IMR-90 (cell line): ENCODE results near the gene PPM1J. TPM values are rescaled to one million over a fixed set of nuclear protein-coding genes. Genes with fewer than 3 reads are reported as not detected.
A peak's percentile ranks its signal among the peaks of the same experiment; 100 is the strongest.

ENCODE experiments used
- ATAC-seq: fragments of 200-7000 bp; cut with Tn5 transposase; 2 replicates; pipeline ENCODE4 v1.9.1; 2020; ENCODE audit warnings: low read depth, mild to moderate bottlenecking, moderate library complexity
- BruUV-seq: library from RNA; stranded (reverse); fragments of 400-500 nt; replicated peaks from 2 replicates; lab custom pipeline; 2021; lab: Mats Ljungman, UMichigan
- CTCF ChIA-PET: fragments of 300-600 bp; formaldehyde crosslinking; extraction: SDS; loops from one replicate; lab custom pipeline; 2021; ENCODE audit warnings: antibody characterized with exemption; lab: Yijun Ruan, JAX
- POLR2A ChIA-PET: fragments of 300-600 bp; sonication (Branson Sonifier 250); formaldehyde crosslinking; loops from one replicate; lab custom pipeline; 2022; ENCODE audit warnings: antibody characterized with exemption; ENCODE audit not compliant: unreplicated experiment; lab: Charles Lee
- DNase-seq: peaks from one replicate; pipeline ENCODE4 v3.0.0; 2013
- H2AFZ ChIP-seq: replicated peaks from 2 replicates; pipeline ENCODE3; 2013; ENCODE audit warnings: low read length, mild to moderate bottlenecking; ENCODE audit not compliant: poor library complexity
- H2AK5ac ChIP-seq: 2 replicates; pipeline ENCODE4 v1.6.1; 2013; ENCODE audit warnings: low read depth, low read length, inconsistent platforms
- H2AK9ac ChIP-seq: replicated peaks from 2 replicates; pipeline ENCODE3; 2013; ENCODE audit warnings: mild to moderate bottlenecking, low read depth, low read length, moderate library complexity; ENCODE audit not compliant: poor library complexity
- H2BK120ac ChIP-seq: 2 replicates; pipeline ENCODE4 v1.6.1; 2013; ENCODE audit warnings: low read depth, low read length, inconsistent platforms
- H2BK15ac ChIP-seq: 3 replicates; pipeline ENCODE4 v1.6.1; 2013; ENCODE audit warnings: low read depth, low read length, inconsistent platforms
- H2BK20ac ChIP-seq: 2 replicates; pipeline ENCODE4 v1.6.1; 2013; ENCODE audit warnings: low read depth, mild to moderate bottlenecking, inconsistent platforms, low read length, moderate library complexity
- H2BK5ac ChIP-seq: 2 replicates; pipeline ENCODE4 v1.6.1; 2013; ENCODE audit warnings: mild to moderate bottlenecking, low read depth, low read length, inconsistent platforms; ENCODE audit not compliant: poor library complexity, severe bottlenecking
- H3K14ac ChIP-seq: replicated peaks from 2 replicates; pipeline ENCODE4 v1.6.1; 2013; ENCODE audit warnings: low read depth, low read length, inconsistent platforms
- H3K18ac ChIP-seq: 2 replicates; pipeline ENCODE4 v1.6.1; 2013; ENCODE audit warnings: low read depth, low read length, control low read depth
- H3K23ac ChIP-seq: 2 replicates; pipeline ENCODE4 v1.6.1; 2013; ENCODE audit warnings: low read depth, low read length, inconsistent platforms
- H3K27ac ChIP-seq: 2 replicates; pipeline ENCODE4 v1.5.1; 2013; ENCODE audit warnings: mild to moderate bottlenecking, control low read depth, low read length; ENCODE audit not compliant: insufficient read depth
- H3K27me3 ChIP-seq: 2 replicates; pipeline ENCODE4 v1.6.1; 2013; ENCODE audit warnings: low read length; ENCODE audit not compliant: control insufficient read depth, insufficient read depth
- H3K36me3 ChIP-seq: 2 replicates; pipeline ENCODE4 v1.6.1; 2013; ENCODE audit warnings: low read length, mixed read lengths; ENCODE audit not compliant: control insufficient read depth, insufficient read depth
- H3K4ac ChIP-seq: 2 replicates; pipeline ENCODE4 v1.6.1; 2013; ENCODE audit warnings: low read depth, low read length, inconsistent platforms
- H3K4me1 ChIP-seq: 2 replicates; pipeline ENCODE4 v1.6.1; 2013; ENCODE audit warnings: low read length, mixed read lengths; ENCODE audit not compliant: control insufficient read depth, insufficient read depth
- H3K4me2 ChIP-seq: 2 replicates; pipeline ENCODE4 v1.6.1; 2013; ENCODE audit warnings: low read depth, mild to moderate bottlenecking, control low read depth, low read length, moderate library complexity
- H3K4me3 ChIP-seq: 2 replicates; pipeline ENCODE4 v1.5.1; 2013; ENCODE audit warnings: low read depth, mild to moderate bottlenecking, control low read depth, low read length, moderate library complexity; ENCODE audit not compliant: insufficient read depth
- H3K56ac ChIP-seq: 2 replicates; pipeline ENCODE4 v1.6.1; 2013; ENCODE audit warnings: low read length, inconsistent platforms; ENCODE audit not compliant: insufficient read depth; ENCODE audit errors: extremely low read depth
- H3K79me1 ChIP-seq, 2 experiments: 2 replicates each; pipeline ENCODE4 v1.6.1; 2013; ENCODE audit warnings: low read length in 2 of 2, inconsistent platforms in 1 of 2, low read depth in 1 of 2
- H3K9ac ChIP-seq: 2 replicates; pipeline ENCODE4 v1.6.1; 2013; ENCODE audit warnings: low read depth, low read length, control low read depth
- H3K9me1 ChIP-seq: 2 replicates; pipeline ENCODE4 v1.6.1; 2013; ENCODE audit warnings: low read length, inconsistent platforms; ENCODE audit not compliant: insufficient read depth
- H3K9me3 ChIP-seq: 2 replicates; pipeline ENCODE4 v1.6.1; 2013; ENCODE audit warnings: low read length; ENCODE audit not compliant: control insufficient read depth, insufficient read depth
- H4K20me1 ChIP-seq: 2 replicates; pipeline ENCODE4 v1.6.1; 2013; ENCODE audit warnings: low read length, inconsistent platforms; ENCODE audit not compliant: insufficient read depth
- H4K5ac ChIP-seq: 2 replicates; pipeline ENCODE4 v1.6.1; 2013; ENCODE audit warnings: mild to moderate bottlenecking, low read depth, low read length, control low read depth
- H4K8ac ChIP-seq, 2 experiments: 2 replicates each; pipeline ENCODE4 v1.6.1; 2013; ENCODE audit warnings: low read depth in 2 of 2, low read length in 2 of 2, control low read depth in 1 of 2, inconsistent platforms in 1 of 2
- H4K91ac ChIP-seq: 2 replicates; pipeline ENCODE4 v1.6.1; 2013; ENCODE audit warnings: low read depth, low read length, inconsistent platforms; ENCODE audit not compliant: insufficient read depth
- BHLHE40 ChIP-seq: fragments of 150-350 bp; IDR thresholded peaks from 2 replicates; pipeline ENCODE4 v1.6.1; 2016; ENCODE audit warnings: mild to moderate bottlenecking, low read depth, low read length
- CEBPB ChIP-seq: IDR thresholded peaks from 2 replicates; pipeline ENCODE4 v1.6.1; 2012; ENCODE audit warnings: low read depth, low read length, improper control_type of control experiment
- CHD1 ChIP-seq: IDR thresholded peaks from 2 replicates; pipeline ENCODE4 v1.6.1; 2012; ENCODE audit warnings: low read depth, low read length, improper control_type of control experiment
- CTCF ChIP-seq: conservative IDR thresholded peaks from 2 replicates; pipeline ENCODE4 v1.5.1; 2012; ENCODE audit warnings: mild to moderate bottlenecking, low read depth, low read length, improper control_type of control experiment
- ELK1 ChIP-seq: fragments of 150-350 bp; IDR thresholded peaks from 2 replicates; pipeline ENCODE4 v1.6.1; 2016; ENCODE audit warnings: low read depth, mild to moderate bottlenecking, low read length, moderate library complexity, borderline replicate concordance
- FOS ChIP-seq: fragments of 150-350 bp; IDR thresholded peaks from 2 replicates; pipeline ENCODE4 v1.6.1; 2016; ENCODE audit warnings: low read depth, low read length
- MAZ ChIP-seq: IDR thresholded peaks from 2 replicates; pipeline ENCODE4 v1.6.1; 2012; ENCODE audit warnings: low read depth, mild to moderate bottlenecking, low read length, improper control_type of control experiment, moderate library complexity, borderline replicate concordance
- NFE2L2 ChIP-seq: fragments of 150-350 bp; IDR thresholded peaks from 2 replicates; pipeline ENCODE4 v1.6.1; 2016; ENCODE audit warnings: low read depth, mild to moderate bottlenecking, low read length
- POLR2A ChIP-seq: IDR thresholded peaks from 2 replicates; pipeline ENCODE4 v1.6.1; 2012; ENCODE audit warnings: mild to moderate bottlenecking, low read depth, low read length
- RAD21 ChIP-seq: IDR thresholded peaks from 2 replicates; pipeline ENCODE4 v1.6.1; 2012; ENCODE audit warnings: low read length, improper control_type of control experiment
- RCOR1 ChIP-seq: IDR thresholded peaks from 2 replicates; pipeline ENCODE4 v1.6.1; 2012; ENCODE audit warnings: mild to moderate bottlenecking, low read length, improper control_type of control experiment; ENCODE audit not compliant: insufficient replicate concordance
- RFX5 ChIP-seq: IDR thresholded peaks from 2 replicates; pipeline ENCODE4 v1.8.0; 2012; ENCODE audit warnings: low read depth, mild to moderate bottlenecking, low read length, moderate library complexity
- SMC3 ChIP-seq: fragments of 150-350 bp; IDR thresholded peaks from 2 replicates; pipeline ENCODE4 v1.6.1; 2016; ENCODE audit warnings: low read depth, mild to moderate bottlenecking, antibody characterized with exemption, low read length, moderate library complexity
- USF2 ChIP-seq: fragments of 150-350 bp; IDR thresholded peaks from 2 replicates; pipeline ENCODE4 v1.6.1; 2017; ENCODE audit warnings: mild to moderate bottlenecking, antibody characterized with exemption, low read length, low read depth
- WGBS, 2 experiments: methylation state at CpG; one replicate each; pipeline versions ENCODE4 v1.1.5 to v1.1.7; 2013; ENCODE audit warnings: missing lambda C conversion rate in 2 of 2; ENCODE audit not compliant: insufficient read length in 1 of 2; ENCODE audit errors: extremely low coverage in 2 of 2; 5-methylcytosine and 5-hydroxymethylcytosine counted together
- dilution Hi-C: fragments of 300-500 bp; cut with HindIII; formaldehyde crosslinking; loops from one replicate; pipeline ENCODE4 v1.14.3; 2018; ENCODE audit warnings: low sequenced_read_pairs; ENCODE audit not compliant: unreplicated experiment
- in situ Hi-C: fragments of 300-500 bp; cut with MboI; formaldehyde crosslinking; loops from 3 replicates; pipeline ENCODE4 v1.14.3; 2019; ENCODE audit warnings: low sequenced_read_pairs, inconsistent platforms, mixed read lengths
- intact Hi-C: fragments of 100-400 bp; cut with micrococcal nuclease; formaldehyde crosslinking; loops from 2 replicates; pipeline ENCODE4 v1.10.0; 2022
- polyA plus RNA-seq, 3 experiments: library from polyadenylated mRNA; depleted of rRNA; stranded (reverse); fragments of >200 nt; gene quantifications; 2 replicates each; pipeline ENCODE4 v1.2.3, GENCODE V29; 2012; ENCODE audit warnings: low replicate concordance in 1 of 3
- total RNA-seq: library from RNA; depleted of rRNA; stranded (reverse); fragments of >200 nt; gene quantifications from 2 replicates; pipeline ENCODE4 v1.2.3, GENCODE V29; 2012

PPM1J gene
- total and polyA plus RNA-seq, 2 of the 4 experiments (the other 2 are of a cell fraction), result 1.8 to 2.4 TPM

- Histone ChIP-seq H2BK20ac (no peak overlapping the region), H3K4me2 (peak overlapping the region; percentile 78), H2AFZ (peak overlapping the region; percentile 83), H3K4me1 (no peaks in the 10 kb centered on the region), H3K14ac (no peak overlapping the region), H3K9me1 (no peaks in the 10 kb centered on the region), H3K9ac (no peak overlapping the region), H4K20me1 (no peaks in the 10 kb centered on the region), H3K9me3 (no peaks in the 10 kb centered on the region), H3K23ac (peak overlapping the region; percentile 7; the same call in 1 of the 2 replicates), H3K4ac (no peak overlapping the region), H2BK5ac (no peak overlapping the region), H3K36me3 (no peaks in the 10 kb centered on the region), H4K5ac (no peak overlapping the region; the same call in 1 of the 2 replicates), H3K27me3 (peaks cover 15% of the 10 kb centered on the region), H3K56ac (no peak overlapping the region), H3K18ac (no peak overlapping the region), H2BK15ac (no peak overlapping the region; the same call in 2 of the 3 replicates), H3K27ac (no peak overlapping the region), H4K8ac (no peak overlapping the region), H3K79me1 (no peaks in the 10 kb centered on the region), H2BK120ac (no peak overlapping the region), H4K91ac (no peak overlapping the region), H3K4me3 (peak overlapping the region; percentile 28), H2AK5ac (no peak overlapping the region), H2AK9ac (peak overlapping the region; percentile 77)
- intact Hi-C loops, result loop anchor here (1.0 kb wide), 1 partner anchor 25 kb away; a partner anchor contains a TSS
- ChIA-PET CTCF (interaction anchor here (1.4 to 2.1 kb wide), 4 partner anchors 10 to 25 kb away, joined by 5 to 10 read pairs (median 7); a partner anchor contains a TSS), POLR2A (interaction anchor here (0.5 to 0.8 kb wide), 2 partner anchors 306 to 453 kb away, joined by 3 read pairs; no protein-coding TSS in a partner anchor)
- DNase-seq (peak; percentile 19), ATAC-seq (peak; percentile 59)
- no TSS peak for BruUV-seq
- WGBS, 2 experiments, result 11% methylated on average over 21 of the region's 54 CpGs; no CpG with 5 or more reads in 1 of the 2 experiments
- dilution Hi-C loops, result no loop called here
- in situ Hi-C loops, result no loop called here
- TF ChIP-seq MAZ (no peak), CEBPB (no peak), RCOR1 (no peak), BHLHE40 (no peak), FOS (no peak), SMC3 (no peak), RAD21 (no peak), CHD1 (no peak), CTCF (no peak), ELK1 (no peak), USF2 (no peak), POLR2A (no peak), RFX5 (no peak), NFE2L2 (no peak)
These were observed 28.3 kb upstream of the PPM1J start for GRCh38 chr1:112743174-112744008.
